ENCODE measurements around the gene ASXL2.

ASXL2 gene

GRCh38 chr2:25735835-25736234 lies 142.5 kb downstream of the ASXL2 start:
- FAIRE-seq = no peak
- TF ChIP-seq PAX5 (IDR thresholded peaks at IDR 0.05; ENCODE audit: insufficient read depth, low read length, severe bottlenecking) = no peak
- no peak for TF ChIP-seq SPI1 (IDR thresholded peaks at IDR 0.05; ENCODE audit: low read depth, low read length)
- no peak for TF ChIP-seq POU2F2 (IDR thresholded peaks at IDR 0.05; ENCODE audit: low read depth, low read length)
- TF ChIP-seq TAF1 (IDR thresholded peaks at IDR 0.05; ENCODE audit: low read depth, low read length) = no peak
- TF ChIP-seq POLR2A (IDR thresholded peaks at IDR 0.05; ENCODE audit: low read depth, low read length) = no peak
- no peak for TF ChIP-seq POLR2AphosphoS5 (IDR thresholded peaks at IDR 0.05; ENCODE audit: low read depth, low read length)
- DNase-seq (ENCODE audit: insufficient read length, low spot score) = no peak

GRCh38 chr2:25728559-25728958 lies 149.7 kb downstream of the ASXL2 start:
- TF ChIP-seq POU2F2 (IDR thresholded peaks at IDR 0.05; ENCODE audit: low read depth, low read length) (no peak), SPI1 (IDR thresholded peaks at IDR 0.05; ENCODE audit: low read depth, low read length) (no peak), POLR2A (IDR thresholded peaks at IDR 0.05; ENCODE audit: low read depth, low read length) (no peak), PAX5 (IDR thresholded peaks at IDR 0.05; ENCODE audit: insufficient read depth, low read length, severe bottlenecking) (no peak), TAF1 (IDR thresholded peaks at IDR 0.05; ENCODE audit: low read depth, low read length) (no peak), POLR2AphosphoS5 (IDR thresholded peaks at IDR 0.05; ENCODE audit: low read depth, low read length) (no peak)
- no peak for DNase-seq (ENCODE audit: insufficient read length, low spot score)
- no peak for FAIRE-seq

- DNase-seq (ENCODE audit: insufficient read length, low spot score) = no peak
- TF ChIP-seq POU2F2 (IDR thresholded peaks at IDR 0.05; ENCODE audit: low read depth, low read length) = no peak
- no peak for TF ChIP-seq TAF1 (IDR thresholded peaks at IDR 0.05; ENCODE audit: low read depth, low read length)
- peak; percentile 9 for FAIRE-seq
These were observed 151.8 kb downstream of the ASXL2 start for GRCh38 chr2:25726522-25726921.

GRCh38 chr2:25725877-25726276 lies 152.4 kb downstream of the ASXL2 start:
- no peak for FAIRE-seq
- no peak for TF ChIP-seq TAF1 (IDR thresholded peaks at IDR 0.05; ENCODE audit: low read depth, low read length)
- TF ChIP-seq POU2F2 (IDR thresholded peaks at IDR 0.05; ENCODE audit: low read depth, low read length) = no peak
- TF ChIP-seq POLR2A (IDR thresholded peaks at IDR 0.05; ENCODE audit: low read depth, low read length) = no peak
- no peak for TF ChIP-seq POLR2AphosphoS5 (IDR thresholded peaks at IDR 0.05; ENCODE audit: low read depth, low read length)
- no peak for TF ChIP-seq PAX5 (IDR thresholded peaks at IDR 0.05; ENCODE audit: insufficient read depth, low read length, severe bottlenecking)
- no peak for TF ChIP-seq SPI1 (IDR thresholded peaks at IDR 0.05; ENCODE audit: low read depth, low read length)

GRCh38 chr2:25724756-25725155 lies 153.5 kb downstream of the ASXL2 start:
- DNase-seq (ENCODE audit: insufficient read length, low spot score) = no peak
- FAIRE-seq = no peak
- no peak for TF ChIP-seq POU2F2 (IDR thresholded peaks at IDR 0.05; ENCODE audit: low read depth, low read length)
- no peak for TF ChIP-seq TAF1 (IDR thresholded peaks at IDR 0.05; ENCODE audit: low read depth, low read length)
- TF ChIP-seq POLR2AphosphoS5 (IDR thresholded peaks at IDR 0.05; ENCODE audit: low read depth, low read length) = no peak
- no peak for TF ChIP-seq POLR2A (IDR thresholded peaks at IDR 0.05; ENCODE audit: low read depth, low read length)
- TF ChIP-seq PAX5 (IDR thresholded peaks at IDR 0.05; ENCODE audit: insufficient read depth, low read length, severe bottlenecking) = no peak
- TF ChIP-seq SPI1 (IDR thresholded peaks at IDR 0.05; ENCODE audit: low read depth, low read length) = no peak

More at GRCh38 chr2:25725877-25726276, 152.4 kb downstream of the ASXL2 start:
- no peak for DNase-seq (ENCODE audit: insufficient read length, low spot score)

GRCh38 chr2:25722224-25722623 lies 156.1 kb downstream of the ASXL2 start:
- FAIRE-seq = no peak
- TF ChIP-seq TAF1 (IDR thresholded peaks at IDR 0.05; ENCODE audit: low read depth, low read length) (no peak), SPI1 (IDR thresholded peaks at IDR 0.05; ENCODE audit: low read depth, low read length) (no peak), POLR2A (IDR thresholded peaks at IDR 0.05; ENCODE audit: low read depth, low read length) (no peak), POU2F2 (IDR thresholded peaks at IDR 0.05; ENCODE audit: low read depth, low read length) (no peak), POLR2AphosphoS5 (IDR thresholded peaks at IDR 0.05; ENCODE audit: low read depth, low read length) (no peak), PAX5 (IDR thresholded peaks at IDR 0.05; ENCODE audit: insufficient read depth, low read length, severe bottlenecking) (no peak)
- DNase-seq (ENCODE audit: insufficient read length, low spot score) = no peak

- FAIRE-seq = no peak
- TF ChIP-seq POLR2AphosphoS5 (IDR thresholded peaks at IDR 0.05; ENCODE audit: low read depth, low read length) (no peak), SPI1 (IDR thresholded peaks at IDR 0.05; ENCODE audit: low read depth, low read length) (no peak), POLR2A (IDR thresholded peaks at IDR 0.05; ENCODE audit: low read depth, low read length) (no peak), PAX5 (IDR thresholded peaks at IDR 0.05; ENCODE audit: insufficient read depth, low read length, severe bottlenecking) (no peak), POU2F2 (IDR thresholded peaks at IDR 0.05; ENCODE audit: low read depth, low read length) (no peak), TAF1 (IDR thresholded peaks at IDR 0.05; ENCODE audit: low read depth, low read length) (no peak)
These were observed 157.7 kb downstream of the ASXL2 start for GRCh38 chr2:25720575-25720974.

GRCh38 chr2:25714740-25715139 lies 163.5 kb downstream of the ASXL2 start:
- DNase-seq (ENCODE audit: insufficient read length, low spot score) (no peak), FAIRE-seq (no peak)
- TF ChIP-seq PAX5 (IDR thresholded peaks at IDR 0.05; ENCODE audit: insufficient read depth, low read length, severe bottlenecking) (no peak), SPI1 (IDR thresholded peaks at IDR 0.05; ENCODE audit: low read depth, low read length) (no peak), POLR2A (IDR thresholded peaks at IDR 0.05; ENCODE audit: low read depth, low read length) (no peak), POU2F2 (IDR thresholded peaks at IDR 0.05; ENCODE audit: low read depth, low read length) (no peak), POLR2AphosphoS5 (IDR thresholded peaks at IDR 0.05; ENCODE audit: low read depth, low read length) (no peak), TAF1 (IDR thresholded peaks at IDR 0.05; ENCODE audit: low read depth, low read length) (no peak)

More at GRCh38 chr2:25720575-25720974, 157.7 kb downstream of the ASXL2 start:
- DNase-seq (ENCODE audit: insufficient read length, low spot score) = no peak

GRCh38 chr2:25712455-25712854 lies 165.8 kb downstream of the ASXL2 start:
- FAIRE-seq = no peak
- DNase-seq (ENCODE audit: insufficient read length, low spot score) = no peak
- no peak for TF ChIP-seq PAX5 (IDR thresholded peaks at IDR 0.05; ENCODE audit: insufficient read depth, low read length, severe bottlenecking)
- TF ChIP-seq TAF1 (IDR thresholded peaks at IDR 0.05; ENCODE audit: low read depth, low read length) = no peak
- no peak for TF ChIP-seq SPI1 (IDR thresholded peaks at IDR 0.05; ENCODE audit: low read depth, low read length)
- no peak for TF ChIP-seq POLR2AphosphoS5 (IDR thresholded peaks at IDR 0.05; ENCODE audit: low read depth, low read length)
- TF ChIP-seq POU2F2 (IDR thresholded peaks at IDR 0.05; ENCODE audit: low read depth, low read length) = no peak
- no peak for TF ChIP-seq POLR2A (IDR thresholded peaks at IDR 0.05; ENCODE audit: low read depth, low read length)

GRCh38 chr2:25711675-25712354 lies 166.5 kb downstream of the ASXL2 start:
- DNase-seq (ENCODE audit: insufficient read length, low spot score) (no peak), FAIRE-seq (no peak)
- TF ChIP-seq SPI1 (IDR thresholded peaks at IDR 0.05; ENCODE audit: low read depth, low read length) (no peak), POLR2A (IDR thresholded peaks at IDR 0.05; ENCODE audit: low read depth, low read length) (no peak), POU2F2 (IDR thresholded peaks at IDR 0.05; ENCODE audit: low read depth, low read length) (no peak), TAF1 (IDR thresholded peaks at IDR 0.05; ENCODE audit: low read depth, low read length) (no peak), POLR2AphosphoS5 (IDR thresholded peaks at IDR 0.05; ENCODE audit: low read depth, low read length) (no peak), PAX5 (IDR thresholded peaks at IDR 0.05; ENCODE audit: insufficient read depth, low read length, severe bottlenecking) (no peak)
